A549 (cell line): ENCODE data around the gene NT5C. TPM values are rescaled to one million over a fixed set of nuclear protein-coding genes. Genes with fewer than 3 reads are reported as not detected.

Experiments
- ATAC-seq, 2 experiments: fragments of 200-7000 bp in 1 of 2; fragments of >200 bp in 1 of 2; cut with Nextera tagmentation in 1 of 2; cut with Tn5 transposase in 1 of 2; 3 replicates each; pipeline versions ENCODE4 v1.8.0 to v1.9.1; 2018 to 2020; ENCODE audit warnings: mild to moderate bottlenecking in 1 of 2, moderate library complexity in 1 of 2
- CTCF ChIA-PET: fragments of 300-600 bp; sonication (Branson Sonifier 250); formaldehyde crosslinking; extraction: SDS; loops from one replicate; lab custom pipeline; 2021; ENCODE audit warnings: antibody characterized with exemption, inconsistent platforms; lab: Yijun Ruan, JAX
- POLR2A ChIA-PET: fragments of 350-600 bp; formaldehyde crosslinking; extraction: SDS; loops from one replicate; lab custom pipeline; 2021; ENCODE audit warnings: antibody characterized with exemption, inconsistent platforms; lab: Yijun Ruan, JAX
- DNase-seq, 2 experiments: peaks; one replicate each; pipeline versions ENCODE4 v3.0.0 to v3.0.0-alpha.2; 2011 to 2016; ENCODE audit warnings: low read depth in 1 of 2, low spot score in 1 of 2
- FAIRE-seq: peaks from 2 replicates; lab custom pipeline; 2011; peaks lifted over from hg19 to GRCh38; lab: Jason Lieb, UNC
- H3K27ac ChIP-seq, 2 experiments: fragments of >200 bp; sonication (Bioruptor Twin); formaldehyde crosslinking; 3 replicates each; pipeline ENCODE4 v1.5.1; 2016 to 2017
- H3K4me1 ChIP-seq: fragments of >200 bp; sonication (Bioruptor Twin); formaldehyde crosslinking; 3 replicates; pipeline ENCODE4 v1.6.1; 2016
- H3K4me2 ChIP-seq: fragments of >200 bp; sonication (Bioruptor Twin); formaldehyde crosslinking; 3 replicates; pipeline ENCODE4 v1.6.1; 2016
- H3K4me3 ChIP-seq: fragments of >200 bp; sonication (Bioruptor Twin); formaldehyde crosslinking; 3 replicates; pipeline ENCODE4 v1.5.1; 2016
- H3K9me3 ChIP-seq: fragments of >200 bp; sonication (Bioruptor Twin); formaldehyde crosslinking; 3 replicates; pipeline ENCODE4 v1.6.1; 2016
- BCL3 ChIP-seq: fragments of >200 bp; sonication (Bioruptor Twin); formaldehyde crosslinking; IDR thresholded peaks from 3 replicates; pipeline ENCODE4 v1.6.1; 2016
- CHD2 ChIP-seq: fragments of 150-350 bp; IDR thresholded peaks from 2 replicates; pipeline ENCODE4 v1.6.1; 2014; ENCODE audit warnings: low read length; ENCODE audit not compliant: partially characterized antibody
- CHD4 ChIP-seq: fragments of 200-600 bp; sonication (generic); IDR thresholded peaks from 2 replicates; pipeline ENCODE4 v1.6.1; 2016; ENCODE audit warnings: antibody characterized with exemption, mild to moderate bottlenecking, borderline replicate concordance
- CTCF ChIP-seq: fragments of >200 bp; sonication (Bioruptor Twin); formaldehyde crosslinking; IDR thresholded peaks from 3 replicates; pipeline ENCODE4 v1.5.1; 2016
- ELK1 ChIP-seq: fragments of 150-350 bp; IDR thresholded peaks from 2 replicates; pipeline ENCODE4 v1.6.1; 2014; ENCODE audit warnings: low read depth, mild to moderate bottlenecking, low read length
- ESRRA ChIP-seq: fragments of 150-350 bp; IDR thresholded peaks from 2 replicates; pipeline ENCODE4 v1.6.1; 2014; ENCODE audit warnings: mild to moderate bottlenecking, low read length, borderline replicate concordance
- FOSB ChIP-seq: fragments of 250-450 bp; sonication (Bioruptor Pico); IDR thresholded peaks from 2 replicates; pipeline ENCODE4 v1.5.0; 2020; ENCODE audit warnings: mild to moderate bottlenecking, moderate library complexity
- FOSL2 ChIP-seq, 2 experiments: fragments of 450-650 bp in 1 of 2; fragments of >200 bp in 1 of 2; sonication (Bioruptor Twin) in 1 of 2; formaldehyde crosslinking; IDR thresholded peaks; 2 replicates each; pipeline versions ENCODE4 v1.5.0 to v1.6.1; 2016 to 2020; ENCODE audit warnings: mild to moderate bottlenecking in 1 of 2, moderate library complexity in 1 of 2
- FOXS1 ChIP-seq: fragments of 250-450 bp; sonication (Bioruptor Pico); IDR thresholded peaks from 2 replicates; pipeline ENCODE4 v1.5.0; 2020; ENCODE audit warnings: mild to moderate bottlenecking, moderate library complexity
- HEYL ChIP-seq: fragments of 250-450 bp; sonication (Bioruptor Pico); IDR thresholded peaks from 2 replicates; pipeline ENCODE4 v1.8.0; 2021; ENCODE audit warnings: mild to moderate bottlenecking, moderate library complexity
- HOXB13 ChIP-seq: fragments of 250-450 bp; sonication (Bioruptor Pico); IDR thresholded peaks from 2 replicates; pipeline ENCODE4 v1.5.0; 2020; ENCODE audit warnings: low read depth, mild to moderate bottlenecking, moderate library complexity
- JUNB ChIP-seq: fragments of >200 bp; sonication (Bioruptor Twin); formaldehyde crosslinking; IDR thresholded peaks from 2 replicates; pipeline ENCODE4 v1.6.1; 2016
- KDM1A ChIP-seq: fragments of 200-600 bp; sonication (generic); IDR thresholded peaks from 2 replicates; pipeline ENCODE4 v1.6.1; 2016; ENCODE audit warnings: low read depth, mild to moderate bottlenecking
- KDM5A ChIP-seq: fragments of 200-600 bp; sonication (generic); IDR thresholded peaks from 2 replicates; pipeline ENCODE4 v1.6.1; 2016; ENCODE audit warnings: antibody characterized with exemption, mild to moderate bottlenecking
- MAFK ChIP-seq: fragments of 450-650 bp; IDR thresholded peaks from 2 replicates; pipeline ENCODE4 v1.6.1; 2014; ENCODE audit not compliant: partially characterized antibody
- MAX ChIP-seq: IDR thresholded peaks from 2 replicates; pipeline ENCODE4 v1.6.1; 2012
- MYC ChIP-seq: IDR thresholded peaks from 2 replicates; pipeline ENCODE4 v1.6.1; 2012; ENCODE audit warnings: mild to moderate bottlenecking, inconsistent platforms, low read length, improper control_type of control experiment, borderline replicate concordance
- NPAS2 ChIP-seq: fragments of 250-450 bp; sonication (Bioruptor Pico); IDR thresholded peaks from 2 replicates; pipeline ENCODE4 v1.8.0; 2022; ENCODE audit warnings: mild to moderate bottlenecking, moderate library complexity, borderline replicate concordance
- NR3C1 ChIP-seq: fragments of >200 bp; sonication (Bioruptor Twin); formaldehyde crosslinking; IDR thresholded peaks from 3 replicates; pipeline ENCODE4 v1.6.1; 2017
- POLR2AphosphoS2 ChIP-seq: conservative IDR thresholded peaks from 2 replicates; pipeline ENCODE4 v1.6.1; 2012; ENCODE audit warnings: low read length, improper control_type of control experiment, inconsistent platforms
- RARB ChIP-seq: fragments of 250-450 bp; sonication (Bioruptor Pico); IDR thresholded peaks from 2 replicates; pipeline ENCODE4 v1.8.0; 2021; ENCODE audit warnings: mild to moderate bottlenecking, moderate library complexity
- RCOR1 ChIP-seq: fragments of 150-350 bp; IDR thresholded peaks from 2 replicates; pipeline ENCODE4 v1.6.1; 2014; ENCODE audit warnings: antibody characterized with exemption, low read length, low read depth
- RNF2 ChIP-seq: fragments of 200-600 bp; sonication (generic); IDR thresholded peaks from 2 replicates; pipeline ENCODE4 v1.6.1; 2016; ENCODE audit warnings: low read depth, mild to moderate bottlenecking, antibody characterized with exemption, moderate library complexity, borderline replicate concordance
- TP53 ChIP-seq: fragments of 250-450 bp; sonication (Bioruptor Pico); IDR thresholded peaks from 2 replicates; pipeline ENCODE4 v1.5.0; 2021; ENCODE audit warnings: mild to moderate bottlenecking, moderate library complexity
- ZC3H11A ChIP-seq: fragments of 450-650 bp; IDR thresholded peaks from 2 replicates; pipeline ENCODE4 v1.6.1; 2014; ENCODE audit warnings: antibody characterized with exemption, mild to moderate bottlenecking
- ZFP36 ChIP-seq: fragments of 450-650 bp; IDR thresholded peaks from 2 replicates; pipeline ENCODE4 v1.6.1; 2014; ENCODE audit warnings: borderline replicate concordance; ENCODE audit not compliant: partially characterized antibody
- ZNF302 ChIP-seq: fragments of 250-450 bp; sonication (Bioruptor Pico); IDR thresholded peaks from 2 replicates; pipeline ENCODE4 v1.9.0; 2021; ENCODE audit warnings: inconsistent platforms, mild to moderate bottlenecking, moderate library complexity
- ZSCAN20 ChIP-seq: fragments of 250-450 bp; sonication (Bioruptor Pico); IDR thresholded peaks from 2 replicates; pipeline ENCODE4 v1.8.0; 2022; ENCODE audit warnings: mild to moderate bottlenecking, moderate library complexity
- WGBS: methylation state at CpG from one replicate; pipeline ENCODE4 v1.1.6; 2017; ENCODE audit errors: missing lambda C conversion rate; 5-methylcytosine and 5-hydroxymethylcytosine counted together
- polyA plus RNA-seq, 4 experiments: library from polyadenylated mRNA; depleted of rRNA in 3 of 4; stranded (reverse); fragments of >200 nt; fragmentation: RNase III in 1 of 4; extraction: RNeasy Plus Mini Kit Qiagen cat#74134 plus additional on column Dnase treatment in 1 of 4; gene quantifications; 2 replicates in 3 of 4; 3 replicates in 1 of 4; pipeline ENCODE4 v1.2.3, GENCODE V29; 2011 to 2017
- TF ChIP-seq, protein P1 (sequence below): fragments of >200 bp; sonication (Bioruptor Twin); formaldehyde crosslinking; IDR thresholded peaks from 2 replicates; pipeline ENCODE4 v1.6.1; 2016
- TF ChIP-seq, protein P2 (sequence below): fragments of 450-650 bp; IDR thresholded peaks from 2 replicates; pipeline ENCODE4 v1.6.1; 2014; ENCODE audit warnings: antibody characterized with exemption

The NT5C gene
- polyA plus RNA-seq, 2 of the 4 experiments (the other 2 are of a cell fraction): 73.7 to 91.4 TPM

- Histone ChIP-seq H3K4me2 (no peak overlapping the region), H3K27ac (no peak overlapping the region), H3K4me3 (no peak overlapping the region), H3K4me1 (peaks cover 6% of the 10 kb centered on the region; the same call in 1 of the 3 replicates), H3K9me3 (no peaks in the 10 kb centered on the region)
- 82% methylated on average over 8 of the region's 8 CpGs for WGBS
- no peak for FAIRE-seq
- ATAC-seq: no peak
- CTCF ChIA-PET: interaction anchor here (0.7 to 62.2 kb wide), 3 partner anchors 15 to 174 kb away, joined by 3 to 3429 read pairs (median 5); partner anchors contain the start of genes ARMC7, ATP5PD, KCTD2 and SLC16A5
- DNase-seq: no peak
- TF ChIP-seq FOXS1 (CRISPR knock-in tag): no peak
- TF ChIP-seq ZFP36: no peak
- no peak for TF ChIP-seq ZC3H11A
- no peak for TF ChIP-seq RCOR1
- no peak for TF ChIP-seq NR3C1
- no peak for TF ChIP-seq KDM1A
- no peak for TF ChIP-seq RNF2
- no peak for TF ChIP-seq FOSB (CRISPR knock-in tag)
- no peak for TF ChIP-seq ESRRA
- TF ChIP-seq BCL3: no peak
- no peak for TF ChIP-seq NPAS2 (CRISPR knock-in tag)
- TF ChIP-seq CHD4: no peak
- no peak for TF ChIP-seq POLR2AphosphoS2
- no peak for TF ChIP-seq CTCF
- no peak for TF ChIP-seq KDM5A
- no peak for TF ChIP-seq RARB
- TF ChIP-seq MYC: no peak
- POLR2A ChIA-PET: interaction anchor here (1.7 kb wide), 1 partner anchor 19 kb away, joined by 5 read pairs; the partner anchor contains the start of gene JPT1
These were observed 4.4 kb upstream of the NT5C start for GRCh38 chr17:75135946-75136345.

GRCh38 chr17:75135452-75135851 lies 3.9 kb upstream of the NT5C start:
- Histone ChIP-seq H3K9me3 (no peaks in the 10 kb centered on the region), H3K4me1 (peaks cover 7% of the 10 kb centered on the region), H3K4me3 (no peak overlapping the region), H3K27ac (no peak overlapping the region), H3K4me2 (no peak overlapping the region)
- POLR2A ChIA-PET: interaction anchor here (1.2 kb wide), 1 partner anchor 21 kb away, joined by 3 read pairs; no protein-coding TSS in a partner anchor
- ATAC-seq (no peak), DNase-seq (no peak), FAIRE-seq (no peak)
- 89% methylated on average over 5 of the region's 5 CpGs for WGBS
- no peak for TF ChIP-seq FOSL2 (IDR thresholded peaks at IDR 0.05)
- no peak for TF ChIP-seq FOSL2 (CRISPR knock-in tag; IDR thresholded peaks at IDR 0.05)
- TF ChIP-seq BCL3: no peak
- no peak for TF ChIP-seq ZNF302
- TF ChIP-seq HOXB13 (CRISPR knock-in tag): no peak
- no peak for TF ChIP-seq HEYL (CRISPR knock-in tag)
- no peak for TF ChIP-seq MAX
- TF ChIP-seq KDM1A: no peak
- TF ChIP-seq ELK1: no peak
- no peak for TF ChIP-seq JUNB
- no peak for TF ChIP-seq RNF2
- TF ChIP-seq ZSCAN20: no peak
- TF ChIP-seq, protein P1, sequence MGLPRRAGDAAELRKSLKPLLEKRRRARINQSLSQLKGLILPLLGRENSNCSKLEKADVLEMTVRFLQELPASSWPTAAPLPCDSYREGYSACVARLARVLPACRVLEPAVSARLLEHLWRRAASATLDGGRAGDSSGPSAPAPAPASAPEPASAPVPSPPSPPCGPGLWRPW: no peak
- TF ChIP-seq FOSB (CRISPR knock-in tag): no peak
- TF ChIP-seq ZC3H11A: no peak
- no peak for TF ChIP-seq TP53 (CRISPR knock-in tag)
- TF ChIP-seq CHD2: no peak
- TF ChIP-seq POLR2AphosphoS2: no peak
- TF ChIP-seq RARB: no peak
- TF ChIP-seq, protein P2, sequence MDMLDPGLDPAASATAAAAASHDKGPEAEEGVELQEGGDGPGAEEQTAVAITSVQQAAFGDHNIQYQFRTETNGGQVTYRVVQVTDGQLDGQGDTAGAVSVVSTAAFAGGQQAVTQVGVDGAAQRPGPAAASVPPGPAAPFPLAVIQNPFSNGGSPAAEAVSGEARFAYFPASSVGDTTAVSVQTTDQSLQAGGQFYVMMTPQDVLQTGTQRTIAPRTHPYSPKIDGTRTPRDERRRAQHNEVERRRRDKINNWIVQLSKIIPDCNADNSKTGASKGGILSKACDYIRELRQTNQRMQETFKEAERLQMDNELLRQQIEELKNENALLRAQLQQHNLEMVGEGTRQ: no peak
- TF ChIP-seq MAFK: no peak
- CTCF ChIA-PET: interaction anchor here (1.2 to 62.2 kb wide), 2 partner anchors 36 to 49 kb away, joined by 4 to 3429 read pairs; partner anchors contain the start of genes ARMC7, ATP5PD, KCTD2 and SLC16A5
